ENCODE measurements around the gene VTI1A. TPM values are rescaled to one million over a fixed set of nuclear protein-coding genes. Genes with fewer than 3 reads are reported as not detected.

The VTI1A gene
- total and polyA plus RNA-seq, 2 of the 8 experiments (the other 6 are each of a cell fraction or from before 2014, with no cell fraction given): 6.0 to 20.0 TPM

DNA sequence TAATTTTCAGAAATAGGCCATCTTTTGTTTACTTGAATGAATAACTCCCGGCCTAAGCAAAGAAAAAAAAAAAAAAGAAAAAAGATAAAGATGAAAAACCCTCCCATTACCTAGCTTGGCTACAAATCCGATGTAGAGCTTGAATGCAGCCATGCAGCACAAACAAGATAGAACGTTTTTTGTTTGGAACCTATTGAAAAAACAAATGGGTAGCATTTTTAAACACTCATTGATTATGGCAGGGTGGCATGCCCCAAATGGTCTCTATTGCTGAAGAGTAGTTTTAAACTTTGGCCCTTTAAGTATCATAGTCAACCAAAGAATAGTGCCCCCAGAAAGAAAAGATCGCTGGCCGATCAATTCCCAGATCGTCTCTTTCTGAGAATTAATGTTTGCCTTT is 84.4 kb downstream of the VTI1A start:
- no peaks in the 10 kb centered on the region; the same call in 1 of the 2 replicates for H3K79me1 ChIP-seq (ENCODE audit: low read depth, low read length)
- H3K36me3 ChIP-seq (ENCODE audit: control insufficient read depth in 2 of 4, insufficient read depth in 4 of 4, low read length in 3 of 4): no peaks in the 10 kb centered on the region
- H2AK5ac ChIP-seq (ENCODE audit: low read depth, low read length): no peak overlapping the region
- H3K4ac ChIP-seq (replicated peaks; ENCODE audit: insufficient read length, low read depth, low read length): no peak overlapping the region
- no peak overlapping the region for H2BK20ac ChIP-seq (ENCODE audit: low read length)
- DNase-seq (ENCODE audit: low read depth in 1 of 2, low spot score in 2 of 2) (no peak), FAIRE-seq (no peak)
- no peak overlapping the region for H4K8ac ChIP-seq (ENCODE audit: extremely low read depth, insufficient read depth, low read length)
- no peaks in the 10 kb centered on the region for H3K9me3 ChIP-seq (ENCODE audit: insufficient read depth in 2 of 2, low read depth in 1 of 2, low read length in 1 of 2)
- H3K4me3 ChIP-seq (ENCODE audit: extremely low read depth in 1 of 4, insufficient read depth in 2 of 4, low read depth in 3 of 4, low read length in 4 of 4): no peak overlapping the region
- TF ChIP-seq CHD1 (IDR thresholded peaks at IDR 0.05; ENCODE audit: low read depth, low read length): no peak
- no peak for TF ChIP-seq CTBP2 (IDR thresholded peaks at IDR 0.05; ENCODE audit: borderline replicate concordance, insufficient read depth, insufficient read length, low read length)
- no peak for TF ChIP-seq GABPA (IDR thresholded peaks at IDR 0.05; ENCODE audit: borderline replicate concordance, insufficient read depth, low read length)
- TF ChIP-seq KDM1A (IDR thresholded peaks at IDR 0.05; ENCODE audit: borderline replicate concordance, low read length): no peak
- no peak for TF ChIP-seq POLR2AphosphoS5 (IDR thresholded peaks at IDR 0.05; ENCODE audit: low read depth, low read length)
- TF ChIP-seq ZNF274 (IDR thresholded peaks at IDR 0.05; ENCODE audit: borderline replicate concordance, extremely low read depth, low read length): no peak
- TF ChIP-seq MAFK (IDR thresholded peaks at IDR 0.05; ENCODE audit: low read depth, low read length): no peak
- no peak for TF ChIP-seq MAX (IDR thresholded peaks at IDR 0.05)
- TF ChIP-seq GTF2F1 (IDR thresholded peaks at IDR 0.05; ENCODE audit: borderline replicate concordance, low read depth, low read length): no peak
- TF ChIP-seq CREB1 (IDR thresholded peaks at IDR 0.05): no peak
- no peak for TF ChIP-seq POLR2A (IDR thresholded peaks at IDR 0.05; ENCODE audit: control extremely low read depth in 1 of 2, low read depth in 2 of 2, low read length in 2 of 2)
- TF ChIP-seq CBX8 (IDR thresholded peaks at IDR 0.05; ENCODE audit: borderline replicate concordance, low read depth, low read length): no peak
- no peak for TF ChIP-seq RXRA (IDR thresholded peaks at IDR 0.05; ENCODE audit: insufficient read depth, low read depth, low read length)
- no peak overlapping the region for H3K27ac ChIP-seq (ENCODE audit: low read depth, low read length)
- H3K56ac ChIP-seq (replicated peaks; ENCODE audit: insufficient read length, low read depth, low read length): no peak overlapping the region
- H2BK5ac ChIP-seq (ENCODE audit: low read depth, low read length): no peak overlapping the region
- WGBS, 2 experiments (ENCODE audit: extremely low coverage in 1 of 2, insufficient coverage in 1 of 2, insufficient read length in 1 of 2, insufficient replicate concordance in 2 of 2, low coverage in 1 of 2, low lambda C conversion rate in 2 of 2, missing lambda C conversion rate in 1 of 2): 91% methylated on average over 6 of the region's 6 CpGs; no CpG with 5 or more reads in 1 of the 2 experiments
- H3K14ac ChIP-seq (ENCODE audit: insufficient read length): no peak overlapping the region
- H3K27me3 ChIP-seq (replicated peaks in 1 of 4; ENCODE audit: control insufficient read depth in 3 of 4, extremely low read depth in 1 of 4, insufficient read depth in 3 of 4, low read length in 3 of 4): no peaks in the 10 kb centered on the region
- H3K18ac ChIP-seq (ENCODE audit: extremely low read depth, low read length): no peak overlapping the region
- H4K5ac ChIP-seq (ENCODE audit: insufficient read length, low read depth, low read length): no peak overlapping the region
- H2BK12ac ChIP-seq (ENCODE audit: low read depth, low read length): no peak overlapping the region
- H3K23ac ChIP-seq (ENCODE audit: insufficient read length): no peak overlapping the region
- H4K20me1 ChIP-seq (replicated peaks in 1 of 2; ENCODE audit: control insufficient read depth in 1 of 2, insufficient read depth in 2 of 2, low read length in 2 of 2): no peaks in the 10 kb centered on the region
- H3K23me2 ChIP-seq (ENCODE audit: low read depth, low read length): no peaks in the 10 kb centered on the region
- no peak overlapping the region for H3K9ac ChIP-seq (replicated peaks in 1 of 4; ENCODE audit: extremely low read depth in 1 of 4, low read depth in 3 of 4, low read length in 3 of 4)
- H3K4me1 ChIP-seq (replicated peaks in 1 of 4; ENCODE audit: control insufficient read depth in 3 of 4, insufficient read depth in 4 of 4, low read length in 3 of 4): no peaks in the 10 kb centered on the region; a peak in 2 of 7 replicates
- no peaks in the 10 kb centered on the region for H3K79me2 ChIP-seq (ENCODE audit: control insufficient read depth in 1 of 2, insufficient read depth in 2 of 2, low read length in 2 of 2)
- no peak overlapping the region for H2BK120ac ChIP-seq (replicated peaks; ENCODE audit: low read depth, low read length)
- no peak overlapping the region for H4K91ac ChIP-seq (replicated peaks; ENCODE audit: insufficient read length, low read length)
- POLR2A ChIA-PET (ENCODE audit: partially characterized antibody): no interaction called here
- H3K4me2 ChIP-seq (ENCODE audit: insufficient read depth in 1 of 2, low read depth in 2 of 2, low read length in 2 of 2): no peak overlapping the region
- no peak overlapping the region for H2BK15ac ChIP-seq (ENCODE audit: low read length)
- no peak overlapping the region for H2AFZ ChIP-seq (ENCODE audit: low read length)
- CTCF ChIA-PET (ENCODE audit: partially characterized antibody): interaction anchor here (1.3 kb wide), 1 partner anchor 11 kb away, joined by 5 read pairs; no protein-coding TSS in a partner anchor
